Retinal pigment epithelial cell (primary cell): ENCODE data around the gene COMT.

ENCODE experiments used
- DNase-seq: peaks from one replicate; pipeline ENCODE4 v3.0.0-alpha.2; 2010; ENCODE audit warnings: low read depth
- H3K4me3 ChIP-seq: 2 replicates; pipeline ENCODE4 v1.5.1; 2011; ENCODE audit warnings: mild to moderate bottlenecking, low read length, control low read depth, moderate library complexity
- TF ChIP-seq, protein P1 (sequence below): conservative IDR thresholded peaks from 2 replicates; pipeline ENCODE4 v1.5.1; 2011; ENCODE audit warnings: low read depth, low read length, control low read depth, inconsistent platforms

The COMT gene

DNA sequence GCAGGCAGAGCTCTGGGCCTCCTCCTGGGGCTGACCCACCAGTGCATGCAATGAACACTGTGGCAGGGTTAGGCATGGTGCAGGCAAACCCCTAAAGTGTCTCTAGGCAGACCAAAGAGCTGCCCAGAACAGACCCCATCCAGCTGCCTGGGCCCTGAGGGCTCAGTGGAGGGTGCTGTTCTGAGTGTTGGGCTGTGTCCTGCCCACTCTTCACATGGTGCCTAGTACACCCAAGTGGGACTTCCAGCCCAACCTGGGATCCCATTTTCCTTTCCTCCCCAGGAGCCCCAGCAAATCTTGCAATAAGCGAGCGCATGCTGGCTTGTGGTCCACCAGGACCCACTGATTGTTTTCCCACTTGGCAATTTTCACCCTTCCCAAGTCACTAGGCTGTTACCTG, 48.6 kb downstream of the COMT start:
- H3K4me3 ChIP-seq = no peak overlapping the region
- TF ChIP-seq, protein P1, sequence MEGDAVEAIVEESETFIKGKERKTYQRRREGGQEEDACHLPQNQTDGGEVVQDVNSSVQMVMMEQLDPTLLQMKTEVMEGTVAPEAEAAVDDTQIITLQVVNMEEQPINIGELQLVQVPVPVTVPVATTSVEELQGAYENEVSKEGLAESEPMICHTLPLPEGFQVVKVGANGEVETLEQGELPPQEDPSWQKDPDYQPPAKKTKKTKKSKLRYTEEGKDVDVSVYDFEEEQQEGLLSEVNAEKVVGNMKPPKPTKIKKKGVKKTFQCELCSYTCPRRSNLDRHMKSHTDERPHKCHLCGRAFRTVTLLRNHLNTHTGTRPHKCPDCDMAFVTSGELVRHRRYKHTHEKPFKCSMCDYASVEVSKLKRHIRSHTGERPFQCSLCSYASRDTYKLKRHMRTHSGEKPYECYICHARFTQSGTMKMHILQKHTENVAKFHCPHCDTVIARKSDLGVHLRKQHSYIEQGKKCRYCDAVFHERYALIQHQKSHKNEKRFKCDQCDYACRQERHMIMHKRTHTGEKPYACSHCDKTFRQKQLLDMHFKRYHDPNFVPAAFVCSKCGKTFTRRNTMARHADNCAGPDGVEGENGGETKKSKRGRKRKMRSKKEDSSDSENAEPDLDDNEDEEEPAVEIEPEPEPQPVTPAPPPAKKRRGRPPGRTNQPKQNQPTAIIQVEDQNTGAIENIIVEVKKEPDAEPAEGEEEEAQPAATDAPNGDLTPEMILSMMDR = no peak
- DNase-seq = no peak

DNA sequence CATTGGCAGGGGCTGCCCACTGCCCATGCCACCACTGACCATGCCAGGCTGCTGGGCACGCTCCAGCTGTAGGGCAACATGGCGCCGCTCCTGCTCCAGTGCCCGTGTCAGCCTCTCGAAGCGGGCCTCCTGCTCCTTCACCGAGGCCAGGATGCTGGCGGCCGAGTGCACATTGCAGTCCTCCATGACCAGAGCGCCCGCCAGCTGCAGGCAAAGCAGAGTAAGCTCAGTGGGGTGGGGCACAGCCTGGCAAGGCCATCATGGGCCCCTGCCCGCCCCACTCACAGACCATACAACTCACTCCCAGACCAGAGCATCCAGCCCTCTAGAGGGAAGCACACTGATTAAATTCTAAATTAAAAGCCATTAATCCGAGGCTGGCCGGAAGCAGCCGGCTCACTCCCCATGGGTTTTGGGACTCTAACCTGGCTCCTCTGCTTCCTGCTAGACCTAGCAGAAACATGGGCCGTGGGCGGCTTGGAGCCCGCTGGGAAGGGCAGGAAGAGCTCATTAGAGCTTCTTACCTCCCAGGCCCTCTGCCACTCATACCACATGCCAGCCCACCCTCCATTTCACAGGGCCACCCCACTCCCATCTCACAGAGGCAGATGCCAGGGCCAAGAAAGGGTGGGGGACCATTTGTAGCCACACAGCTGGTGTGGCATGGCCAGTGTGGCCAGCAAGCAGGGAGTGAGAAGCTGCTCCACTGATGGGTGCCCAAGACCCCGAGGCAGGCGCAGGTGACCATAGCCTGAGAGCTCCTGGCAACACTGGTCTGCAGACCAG, 49.2 kb downstream of the COMT start:
- no peak for DNase-seq
- no peak overlapping the region for H3K4me3 ChIP-seq
- TF ChIP-seq, protein P1 = no peak

DNA sequence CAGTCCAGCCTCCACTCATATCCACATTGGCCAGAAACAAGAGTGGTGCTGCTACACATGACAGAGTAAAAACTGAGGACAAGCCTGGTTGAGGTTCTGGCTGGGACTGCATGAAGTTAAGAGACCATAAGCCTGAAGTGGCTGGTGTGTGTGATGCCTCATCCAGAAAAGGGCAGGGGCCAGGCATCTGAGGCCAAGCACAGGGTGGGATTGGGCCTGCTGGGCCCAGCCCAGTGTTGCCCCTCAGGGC, 49.7 kb downstream of the COMT start:
- TF ChIP-seq, protein P1 = no peak
- no peak overlapping the region for H3K4me3 ChIP-seq
- DNase-seq = no peak

DNA sequence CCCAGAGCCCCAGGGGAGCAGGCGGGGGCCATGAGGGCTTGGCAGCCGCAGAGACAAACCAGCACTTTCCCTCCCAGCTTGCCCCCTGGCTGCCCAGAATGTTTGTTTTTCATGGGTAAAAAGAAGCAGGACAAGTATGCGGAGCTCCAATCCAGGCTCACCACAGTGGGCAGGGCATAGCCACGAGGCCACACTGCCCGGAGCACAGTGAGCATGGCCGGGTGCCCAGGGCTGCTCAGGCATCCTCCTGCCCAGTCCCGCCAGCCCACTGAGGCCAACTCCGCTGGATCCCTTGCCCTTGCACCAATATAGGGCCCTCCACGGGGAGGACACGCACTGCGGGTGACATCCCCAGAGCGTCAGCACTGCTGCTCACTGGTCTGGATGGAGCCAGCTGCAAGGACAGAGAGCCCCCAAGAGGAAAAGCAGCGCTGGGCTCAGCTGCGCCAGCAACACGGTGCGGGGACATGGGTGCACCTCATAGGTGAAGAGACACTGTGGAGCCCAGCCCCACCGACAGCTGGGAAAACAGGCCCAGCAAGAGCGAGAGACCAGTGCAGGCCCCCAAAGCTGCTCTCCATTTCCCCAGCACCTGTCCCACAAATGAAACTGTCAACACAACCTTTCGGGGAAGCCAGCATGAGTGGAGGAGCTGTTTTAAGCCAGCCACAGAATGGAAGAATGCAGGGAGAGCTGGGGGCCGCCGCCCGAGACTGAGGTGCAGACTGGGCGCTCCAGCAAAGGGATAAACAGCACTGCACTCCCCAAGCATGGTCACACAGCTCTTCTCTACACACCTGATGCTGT, 50.3 kb downstream of the COMT start:
- H3K4me3 ChIP-seq = no peak overlapping the region
- TF ChIP-seq, protein P1 = no peak
- DNase-seq = no peak

DNA sequence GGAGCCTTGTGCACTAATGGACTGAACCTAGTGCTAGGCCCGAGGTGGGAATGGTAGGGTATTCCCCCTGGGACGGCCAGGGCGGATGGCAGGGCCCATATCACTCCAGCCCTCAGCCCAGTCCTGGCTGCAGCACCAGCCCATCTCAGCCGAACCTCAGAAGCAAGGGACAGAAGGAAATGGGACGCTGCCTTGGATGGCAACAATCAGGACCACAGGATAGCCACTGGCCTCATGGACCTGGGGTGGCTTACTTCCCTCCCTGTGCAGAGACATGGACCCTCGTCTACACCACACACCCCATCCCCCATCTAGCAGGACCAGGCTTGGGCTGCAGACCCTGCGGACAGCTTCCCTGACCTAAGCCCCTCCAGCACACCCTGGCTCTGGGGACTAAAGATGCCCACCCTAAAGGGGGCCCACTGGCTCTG, 50.9 kb downstream of the COMT start:
- no peak overlapping the region for H3K4me3 ChIP-seq
- DNase-seq = no peak
- TF ChIP-seq, protein P1 = no peak

DNA sequence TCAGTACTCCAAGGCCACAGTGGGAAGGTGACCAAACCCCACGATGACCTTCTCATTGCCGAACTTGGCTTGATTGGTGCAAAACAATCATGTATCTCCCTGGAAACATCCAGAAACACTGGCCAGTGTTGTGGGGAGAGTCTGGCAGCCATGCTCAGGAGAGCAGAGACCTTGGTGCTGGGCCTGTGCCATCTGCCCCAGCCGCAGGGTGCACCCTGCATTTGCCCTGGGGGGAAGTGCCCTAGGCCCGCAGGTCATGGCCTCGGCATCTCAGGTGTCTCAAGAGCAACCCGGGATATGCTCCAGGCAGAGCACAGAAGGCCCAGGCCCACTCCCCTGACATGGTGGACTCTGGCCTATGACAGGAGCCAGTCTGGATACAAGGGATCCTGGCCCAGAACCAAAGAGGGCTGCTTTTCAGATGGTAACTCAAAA, 51.4 kb downstream of the COMT start:
- TF ChIP-seq, protein P1 = no peak
- H3K4me3 ChIP-seq = no peak overlapping the region
- DNase-seq = no peak

DNA sequence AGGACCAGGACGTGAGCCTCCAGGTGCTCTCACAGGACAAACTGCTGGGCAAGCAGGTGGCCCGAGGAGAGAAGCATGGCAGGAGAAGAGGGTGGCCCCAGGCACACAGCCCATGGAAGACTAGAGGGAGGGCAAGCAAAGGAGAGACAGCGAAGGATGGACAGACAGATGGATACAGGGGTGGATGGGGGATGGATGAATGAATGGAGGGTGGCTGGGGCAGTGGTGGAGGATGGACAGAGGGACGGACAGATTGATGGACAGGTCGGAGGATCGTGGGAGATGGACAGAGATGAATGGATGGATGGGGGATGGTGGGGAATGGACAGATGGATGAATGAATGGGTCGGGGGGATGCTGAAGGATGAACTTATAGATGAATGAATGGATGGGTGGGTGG, 52.4 kb downstream of the COMT start:
- TF ChIP-seq, protein P1 = no peak
- H3K4me3 ChIP-seq = no peak overlapping the region
- no peak for DNase-seq
